ENCODE data around the gene SLC5A11. TPM values are rescaled to one million over a fixed set of nuclear protein-coding genes. Genes with fewer than 3 reads are reported as not detected.

SLC5A11 gene
- total RNA-seq, 1 donor from 2014 or later = not detected

- no peak for DNase-seq (ENCODE audit: low read depth)
Observed at GRCh38 chr16:24919536-24919935, 73.8 kb downstream of the SLC5A11 start.

- no peak for DNase-seq (ENCODE audit: low read depth)
Observed at GRCh38 chr16:24920568-24920967, 74.8 kb downstream of the SLC5A11 start.

GRCh38 chr16:24921229-24921628 lies 75.5 kb downstream of the SLC5A11 start:
- no peak for DNase-seq (ENCODE audit: low read depth)

- DNase-seq (ENCODE audit: low read depth) = no peak
Observed at GRCh38 chr16:24925163-24925562, 79.4 kb downstream of the SLC5A11 start.

GRCh38 chr16:24929409-24929808 lies 83.6 kb downstream of the SLC5A11 start:
- no peak for DNase-seq (ENCODE audit: low read depth)

- no peak for DNase-seq (ENCODE audit: low read depth)
Observed at GRCh38 chr16:24930440-24930839, 84.7 kb downstream of the SLC5A11 start.

GRCh38 chr16:24931091-24931490 lies 85.3 kb downstream of the SLC5A11 start:
- DNase-seq (ENCODE audit: low read depth) = no peak

- DNase-seq (ENCODE audit: low read depth) = no peak
Observed at GRCh38 chr16:24935336-24935735, 89.6 kb downstream of the SLC5A11 start.

- no peak for DNase-seq (ENCODE audit: low read depth)
Observed at GRCh38 chr16:24936151-24936550, 90.4 kb downstream of the SLC5A11 start.

- DNase-seq (ENCODE audit: low read depth) = no peak
Observed at GRCh38 chr16:24939224-24939623, 93.5 kb downstream of the SLC5A11 start.

- DNase-seq (ENCODE audit: low read depth) = no peak
Observed at GRCh38 chr16:24939738-24940137, 94.0 kb downstream of the SLC5A11 start.

GRCh38 chr16:24943471-24943870 lies 97.7 kb downstream of the SLC5A11 start:
- no peak for DNase-seq (ENCODE audit: low read depth)

GRCh38 chr16:24944206-24944605 lies 98.4 kb downstream of the SLC5A11 start:
- DNase-seq (ENCODE audit: low read depth) = no peak

- no peak for DNase-seq (ENCODE audit: low read depth)
Observed at GRCh38 chr16:24946155-24946554, 100.4 kb downstream of the SLC5A11 start.

- DNase-seq (ENCODE audit: low read depth) = peak; percentile 62
Observed at GRCh38 chr16:24950275-24950674, 104.5 kb downstream of the SLC5A11 start.

- no peak for DNase-seq (ENCODE audit: low read depth)
Observed at GRCh38 chr16:24953306-24953705, 107.5 kb downstream of the SLC5A11 start.

- DNase-seq (ENCODE audit: low read depth) = no peak
Observed at GRCh38 chr16:24953721-24954120, 108.0 kb downstream of the SLC5A11 start.

- no peak for DNase-seq (ENCODE audit: low read depth)
Observed at GRCh38 chr16:24954137-24954536, 108.4 kb downstream of the SLC5A11 start.

- DNase-seq (ENCODE audit: low read depth) = no peak
Observed at GRCh38 chr16:24955975-24956731, 110.4 kb downstream of the SLC5A11 start.

- DNase-seq (ENCODE audit: low read depth) = no peak
Observed at GRCh38 chr16:24957887-24958286, 112.1 kb downstream of the SLC5A11 start.

Measured in renal cortical epithelial cell (primary cell).